ENCODE data around the gene SLC6A6.

SLC6A6 gene

GRCh38 chr3:14520149-14520548 is 117.7 kb downstream of the SLC6A6 start:
- TF ChIP-seq CTCF (IDR thresholded peaks at IDR 0.05; ENCODE audit: low read depth, low read length, missing control alignments), result no peak
- in situ Hi-C loops (cut with HindIII; ENCODE audit: low sequenced_read_pairs), result no loop called here
- no peak overlapping the region for H3K4me3 ChIP-seq (ENCODE audit: low read depth, low read length)
- DNase-seq (ENCODE audit: low read depth), result no peak

- in situ Hi-C loops (cut with HindIII; ENCODE audit: low sequenced_read_pairs), result no loop called here
- DNase-seq (ENCODE audit: low read depth), result no peak
- no peak overlapping the region for H3K4me3 ChIP-seq (ENCODE audit: low read depth, low read length)
- no peak for TF ChIP-seq CTCF (IDR thresholded peaks at IDR 0.05; ENCODE audit: low read depth, low read length, missing control alignments)
These were observed 118.6 kb downstream of the SLC6A6 start for GRCh38 chr3:14520967-14521366.

DNA sequence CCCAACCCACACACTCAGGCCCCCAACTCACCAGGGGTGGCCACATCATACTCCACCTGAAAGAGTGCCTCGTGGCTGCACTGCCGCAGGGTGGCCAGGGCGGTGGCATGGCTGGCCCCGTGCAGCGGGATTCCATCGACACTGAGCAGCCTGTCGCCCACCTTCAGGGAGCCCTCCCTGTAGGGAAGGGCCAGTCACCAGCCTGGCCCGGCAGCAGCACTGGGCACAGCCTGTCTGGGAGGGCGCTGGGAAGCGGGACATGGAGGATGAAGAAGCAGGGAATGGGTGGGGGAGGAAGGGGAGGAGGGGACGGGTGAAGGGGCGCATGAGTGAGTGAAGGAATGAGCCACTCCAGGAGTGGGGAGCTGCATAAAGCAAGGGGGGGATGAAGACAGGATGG is 119.2 kb downstream of the SLC6A6 start:
- no peak for DNase-seq (ENCODE audit: low read depth)
- in situ Hi-C loops (cut with HindIII; ENCODE audit: low sequenced_read_pairs), result no loop called here
- no peak overlapping the region for H3K4me3 ChIP-seq (ENCODE audit: low read depth, low read length)
- no peak for TF ChIP-seq CTCF (IDR thresholded peaks at IDR 0.05; ENCODE audit: low read depth, low read length, missing control alignments)

GRCh38 chr3:14522129-14522691 is 119.8 kb downstream of the SLC6A6 start:
- no peak overlapping the region for H3K4me3 ChIP-seq (ENCODE audit: low read depth, low read length)
- TF ChIP-seq CTCF (IDR thresholded peaks at IDR 0.05; ENCODE audit: low read depth, low read length, missing control alignments), result no peak
- in situ Hi-C loops (cut with HindIII; ENCODE audit: low sequenced_read_pairs), result no loop called here
- no peak for DNase-seq (ENCODE audit: low read depth)

DNA sequence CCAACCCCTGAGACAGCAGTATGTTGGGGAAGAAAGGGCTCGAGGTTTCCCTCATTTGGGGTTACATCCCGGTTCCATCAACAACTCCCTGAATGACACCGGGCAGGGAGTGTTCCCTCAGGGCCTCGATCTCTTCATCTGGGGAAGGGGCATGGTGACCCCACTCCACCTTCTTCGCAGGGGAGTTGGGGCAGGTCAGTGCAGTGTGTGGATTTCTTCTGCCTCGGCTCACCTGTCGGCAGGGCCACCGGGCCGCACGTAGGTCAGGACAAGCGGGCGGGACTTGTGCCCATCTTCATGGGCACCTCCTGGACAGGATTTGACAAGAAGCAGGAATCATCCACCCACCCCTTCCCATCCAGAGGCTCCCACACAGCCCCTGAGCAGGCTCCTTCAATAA is 120.4 kb downstream of the SLC6A6 start:
- in situ Hi-C loops (cut with HindIII; ENCODE audit: low sequenced_read_pairs), result no loop called here
- no peak for TF ChIP-seq CTCF (IDR thresholded peaks at IDR 0.05; ENCODE audit: low read depth, low read length, missing control alignments)
- no peak overlapping the region for H3K4me3 ChIP-seq (ENCODE audit: low read depth, low read length)
- no peak for DNase-seq (ENCODE audit: low read depth)

DNA sequence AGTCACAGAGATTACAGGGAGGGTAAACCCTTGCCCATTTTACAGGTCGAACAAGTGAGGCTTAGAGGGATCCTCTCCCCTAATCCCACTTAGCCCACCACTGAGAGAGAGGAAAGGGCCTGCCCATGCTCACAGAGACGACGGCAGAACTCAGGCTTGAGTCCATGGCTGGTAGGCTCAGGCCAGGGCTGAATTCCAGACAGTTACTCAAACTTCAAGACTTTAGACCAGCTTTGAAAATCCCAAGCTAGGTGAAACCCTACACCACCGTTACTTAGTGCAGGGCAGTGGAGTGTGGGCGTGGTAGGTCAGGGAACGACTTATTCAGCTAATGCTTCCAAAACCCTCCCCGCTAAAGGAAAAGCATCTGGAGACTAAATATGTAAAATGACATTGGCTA is 121.4 kb downstream of the SLC6A6 start:
- no peak overlapping the region for H3K4me3 ChIP-seq (ENCODE audit: low read depth, low read length)
- DNase-seq (ENCODE audit: low read depth), result no peak
- TF ChIP-seq CTCF (IDR thresholded peaks at IDR 0.05; ENCODE audit: low read depth, low read length, missing control alignments), result no peak
- in situ Hi-C loops (cut with HindIII; ENCODE audit: low sequenced_read_pairs), result no loop called here

DNA sequence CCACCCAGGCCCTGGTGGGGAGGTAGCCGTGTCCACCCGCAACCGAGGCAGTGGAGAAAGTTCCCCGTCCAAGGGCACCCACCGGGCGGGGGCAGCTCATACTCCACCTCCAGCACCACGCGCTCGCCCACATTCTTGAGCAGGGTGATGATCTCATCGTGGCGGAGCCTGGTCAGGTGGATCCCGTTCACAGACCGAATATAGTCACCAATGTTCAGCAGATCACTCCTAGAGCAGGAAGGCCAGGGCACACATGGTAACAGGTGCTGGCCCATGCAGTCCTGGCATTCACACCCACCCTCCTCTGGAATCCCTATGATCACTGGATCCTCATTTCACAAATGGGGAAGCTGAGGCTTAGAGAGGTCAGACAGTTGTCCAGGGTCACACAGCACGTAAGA is 121.9 kb downstream of the SLC6A6 start:
- in situ Hi-C loops (cut with HindIII; ENCODE audit: low sequenced_read_pairs), result no loop called here
- no peak overlapping the region for H3K4me3 ChIP-seq (ENCODE audit: low read depth, low read length)
- TF ChIP-seq CTCF (IDR thresholded peaks at IDR 0.05; ENCODE audit: low read depth, low read length, missing control alignments), result no peak
- DNase-seq (ENCODE audit: low read depth), result no peak

Measured in astrocyte of the cerebellum (primary cell).